ENCODE measurements around the gene TMEM63A. TPM values are rescaled to one million over a fixed set of nuclear protein-coding genes. Genes with fewer than 3 reads are reported as not detected.

TMEM63A gene
- total RNA-seq, 1 donor from 2014 or later, result 75.7 TPM

GRCh38 chr1:225851805-225852204 lies 30.4 kb downstream of the TMEM63A start:
- no peaks in the 10 kb centered on the region for H3K27me3 Mint-ChIP-seq (ENCODE audit: low read depth)
- H3K36me3 Mint-ChIP-seq, result peaks cover 37% of the 10 kb centered on the region
- DNase-seq (ENCODE audit: low spot score in 2 of 2, unreplicated experiment in 2 of 2), result no peak
- no peak for TF ChIP-seq CTCF (IDR thresholded peaks at IDR 0.05; ENCODE audit: unreplicated experiment)
- H3K4me3 Mint-ChIP-seq, result no peak overlapping the region
- peaks cover 7% of the 10 kb centered on the region for H3K4me1 Mint-ChIP-seq
- no peaks in the 10 kb centered on the region for H3K9me3 Mint-ChIP-seq
- H3K27ac Mint-ChIP-seq, result no peak overlapping the region

- Mint-ChIP-seq H3K4me1 (peaks cover 12% of the 10 kb centered on the region), H3K27me3 (ENCODE audit: low read depth) (no peaks in the 10 kb centered on the region), H3K36me3 (peaks cover 37% of the 10 kb centered on the region), H3K9me3 (no peaks in the 10 kb centered on the region), H3K4me3 (no peak overlapping the region), H3K27ac (no peak overlapping the region)
- no peak for DNase-seq (ENCODE audit: low spot score in 2 of 2, unreplicated experiment in 2 of 2)
- TF ChIP-seq CTCF (IDR thresholded peaks at IDR 0.05; ENCODE audit: unreplicated experiment), result no peak
Measured at GRCh38 chr1:225850370-225850769, 31.8 kb downstream of the TMEM63A start.

- DNase-seq (ENCODE audit: low spot score in 2 of 2, unreplicated experiment in 2 of 2), result no peak
- Mint-ChIP-seq H3K36me3 (peaks cover 37% of the 10 kb centered on the region), H3K4me3 (no peak overlapping the region), H3K4me1 (peaks cover 14% of the 10 kb centered on the region), H3K27ac (no peak overlapping the region), H3K27me3 (ENCODE audit: low read depth) (no peaks in the 10 kb centered on the region), H3K9me3 (no peaks in the 10 kb centered on the region)
- TF ChIP-seq CTCF (IDR thresholded peaks at IDR 0.05; ENCODE audit: unreplicated experiment), result no peak
Measured at GRCh38 chr1:225849925-225850324, 32.3 kb downstream of the TMEM63A start.

- Mint-ChIP-seq H3K27me3 (ENCODE audit: low read depth) (no peaks in the 10 kb centered on the region), H3K9me3 (no peaks in the 10 kb centered on the region), H3K4me3 (no peak overlapping the region), H3K4me1 (peaks cover 14% of the 10 kb centered on the region), H3K36me3 (peaks cover 31% of the 10 kb centered on the region), H3K27ac (peak overlapping the region; percentile 16)
- DNase-seq (ENCODE audit: low spot score in 2 of 2, unreplicated experiment in 2 of 2), result no peak
- no peak for TF ChIP-seq CTCF (IDR thresholded peaks at IDR 0.05; ENCODE audit: unreplicated experiment)
Measured at GRCh38 chr1:225848030-225848955, 33.9 kb downstream of the TMEM63A start.

- Mint-ChIP-seq H3K27ac (no peak overlapping the region), H3K27me3 (ENCODE audit: low read depth) (no peaks in the 10 kb centered on the region), H3K9me3 (no peaks in the 10 kb centered on the region), H3K4me3 (no peak overlapping the region), H3K4me1 (peaks cover 14% of the 10 kb centered on the region), H3K36me3 (peaks cover 31% of the 10 kb centered on the region)
- TF ChIP-seq CTCF (IDR thresholded peaks at IDR 0.05; ENCODE audit: unreplicated experiment), result no peak
- DNase-seq (ENCODE audit: low spot score in 2 of 2, unreplicated experiment in 2 of 2), result no peak
Measured at GRCh38 chr1:225847610-225848009, 34.6 kb downstream of the TMEM63A start.

Measured in mesothelial cell of epicardium (in vitro differentiated cells).